ENCODE results near the gene C16orf54.

DNA sequence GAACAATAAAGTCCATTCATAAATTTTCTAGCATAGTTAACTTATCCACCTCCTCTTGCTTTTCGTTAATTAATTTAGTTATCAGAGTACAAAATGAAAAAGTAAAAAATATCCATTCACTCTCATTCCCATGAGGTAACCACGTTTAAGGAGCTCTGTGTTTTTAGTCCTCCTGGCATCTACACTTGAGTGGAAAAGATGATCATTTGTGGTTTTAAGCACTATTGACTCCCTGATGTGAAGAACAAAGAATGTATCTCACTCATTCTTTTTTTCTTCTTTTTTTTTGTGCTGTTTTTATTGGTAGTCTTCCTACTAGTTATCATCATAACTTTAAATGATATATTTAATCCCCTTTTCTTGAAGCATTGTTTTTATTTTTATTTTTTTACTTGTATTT, 40.8 kb downstream of the C16orf54 start:
- TF ChIP-seq, protein P1, sequence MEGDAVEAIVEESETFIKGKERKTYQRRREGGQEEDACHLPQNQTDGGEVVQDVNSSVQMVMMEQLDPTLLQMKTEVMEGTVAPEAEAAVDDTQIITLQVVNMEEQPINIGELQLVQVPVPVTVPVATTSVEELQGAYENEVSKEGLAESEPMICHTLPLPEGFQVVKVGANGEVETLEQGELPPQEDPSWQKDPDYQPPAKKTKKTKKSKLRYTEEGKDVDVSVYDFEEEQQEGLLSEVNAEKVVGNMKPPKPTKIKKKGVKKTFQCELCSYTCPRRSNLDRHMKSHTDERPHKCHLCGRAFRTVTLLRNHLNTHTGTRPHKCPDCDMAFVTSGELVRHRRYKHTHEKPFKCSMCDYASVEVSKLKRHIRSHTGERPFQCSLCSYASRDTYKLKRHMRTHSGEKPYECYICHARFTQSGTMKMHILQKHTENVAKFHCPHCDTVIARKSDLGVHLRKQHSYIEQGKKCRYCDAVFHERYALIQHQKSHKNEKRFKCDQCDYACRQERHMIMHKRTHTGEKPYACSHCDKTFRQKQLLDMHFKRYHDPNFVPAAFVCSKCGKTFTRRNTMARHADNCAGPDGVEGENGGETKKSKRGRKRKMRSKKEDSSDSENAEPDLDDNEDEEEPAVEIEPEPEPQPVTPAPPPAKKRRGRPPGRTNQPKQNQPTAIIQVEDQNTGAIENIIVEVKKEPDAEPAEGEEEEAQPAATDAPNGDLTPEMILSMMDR (IDR thresholded peaks at IDR 0.05) = no peak
- TF ChIP-seq POLR2A (IDR thresholded peaks at IDR 0.05) = no peak

Data from body of pancreas (tissue), 4 donors.